H1 (cell line): ENCODE measurements around the gene PRMT5. TPM values are rescaled to one million over a fixed set of nuclear protein-coding genes. Genes with fewer than 3 reads are reported as not detected.

Source experiments
- CHD7 ChIP-seq: fragments of 300-600 bp; sonication (generic); IDR thresholded peaks from 2 replicates; pipeline ENCODE4 v1.7.1; 2012; ENCODE audit warnings: low read length, moderate library complexity, mild to moderate bottlenecking, inconsistent platforms; ENCODE audit not compliant: insufficient replicate concordance
- polyA plus RNA-seq, 7 experiments: library from polyadenylated mRNA; depleted of rRNA in 3 of 7; stranded (reverse) in 5 of 7; unstranded in 2 of 7; fragments of >200 nt in 5 of 7; fragments of 200-250 nt in 2 of 7; gene quantifications; 1 replicate in 5 of 7; 2 replicates in 1 of 7; 4 replicates in 1 of 7; pipeline versions ENCODE4 v1.2.1 to v1.2.3, GENCODE V29; 2011 to 2013; ENCODE audit warnings: missing spikeins in 2 of 7, mixed read lengths in 2 of 7
- total RNA-seq: library from RNA; stranded (reverse); fragmentation: NEBNext Ultra II Directional; extraction: Animal tissue kit (Norgen Biotek cat#: 25700); gene quantifications from 2 replicates; pipeline ENCODE4 v1.2.1, GENCODE V29; 2021

The PRMT5 gene
- total and polyA plus RNA-seq, 2 of the 8 experiments (the other 6 are each of a cell fraction or from before 2014, with no cell fraction given) = 171 to 402 TPM

DNA sequence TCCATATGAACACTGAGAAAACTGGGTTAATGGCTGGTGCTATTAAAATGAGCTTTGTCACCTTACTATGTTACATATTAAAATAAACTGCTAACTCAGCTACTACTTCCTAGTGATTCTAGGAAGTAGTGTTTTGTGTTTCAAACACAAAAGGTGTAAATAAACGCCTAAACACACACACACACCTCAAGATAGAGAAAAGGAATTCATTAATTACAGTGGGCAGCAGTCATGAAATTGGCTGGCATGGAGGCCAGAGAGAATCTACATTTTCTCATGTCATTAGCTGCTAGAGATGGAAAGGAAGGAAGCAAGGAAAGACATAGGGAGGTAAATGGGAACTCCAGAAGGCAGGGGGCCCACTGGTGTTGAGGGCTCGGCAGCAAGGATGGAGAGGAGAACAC is 787 bp upstream of the PRMT5 start (continued):
- TF ChIP-seq CHD7 = no peak
- TF ChIP-seq, all 59 proteins: peak for 1
